ENCODE results near the gene ZFHX3. TPM values are rescaled to one million over a fixed set of nuclear protein-coding genes. Genes with fewer than 3 reads are reported as not detected.

The ZFHX3 gene
- total and polyA plus RNA-seq, 7 experiments from 2014 or later, result 0.09 to 9.8 (median 1.7) TPM

GRCh38 chr16:72961115-72961832 is 86.7 kb downstream of the ZFHX3 start:
- ATAC-seq, result no peak
- Mint-ChIP-seq H3K27me3 (peaks cover 0 to 3% (median 0%) of the 10 kb centered on the region in 5 donors), H3K4me3 (no peak overlapping the region), H3K27ac (peak overlapping the region in 1 of 9 donors; percentile 55), H3K36me3 (no peaks in the 10 kb centered on the region), H3K4me1 (peaks cover 0 to 2% (median 0%) of the 10 kb centered on the region in 7 donors), H3K9me3 (peaks cover 0 to 10% (median 0%) of the 10 kb centered on the region in 11 donors)
- H3K4me1 ChIP-seq (ENCODE audit: control insufficient read depth in 2 of 2, insufficient read depth in 2 of 2, low read length in 2 of 2), result no peaks in the 10 kb centered on the region
- ChIA-PET POLR2A (no interaction called here), CTCF (interaction anchor here (1.1 kb wide), 1 partner anchor 230 kb away, joined by 3 read pairs; no protein-coding TSS in a partner anchor)
- no peaks in the 10 kb centered on the region for H3K9me3 ChIP-seq (ENCODE audit: control insufficient read depth in 2 of 3, low read length in 3 of 3)
- no peaks in the 10 kb centered on the region for H3K36me3 ChIP-seq (ENCODE audit: control insufficient read depth in 2 of 3, insufficient read depth in 3 of 3, low read length in 3 of 3)
- H3K27me3 ChIP-seq (ENCODE audit: control insufficient read depth in 2 of 2, insufficient read depth in 2 of 2, low read length in 2 of 2), result no peaks in the 10 kb centered on the region
- DNase-seq, result no peak
- H3K4me3 ChIP-seq (ENCODE audit: low read length), result no peak overlapping the region
- no peak overlapping the region for H3K27ac ChIP-seq (ENCODE audit: low read depth, low read length)
- intact Hi-C loops (cut with micrococcal nuclease), result loop anchor here in 1 of 2 donors (5.0 kb wide), 1 partner anchor 129 kb away; no protein-coding TSS in a partner anchor

DNA sequence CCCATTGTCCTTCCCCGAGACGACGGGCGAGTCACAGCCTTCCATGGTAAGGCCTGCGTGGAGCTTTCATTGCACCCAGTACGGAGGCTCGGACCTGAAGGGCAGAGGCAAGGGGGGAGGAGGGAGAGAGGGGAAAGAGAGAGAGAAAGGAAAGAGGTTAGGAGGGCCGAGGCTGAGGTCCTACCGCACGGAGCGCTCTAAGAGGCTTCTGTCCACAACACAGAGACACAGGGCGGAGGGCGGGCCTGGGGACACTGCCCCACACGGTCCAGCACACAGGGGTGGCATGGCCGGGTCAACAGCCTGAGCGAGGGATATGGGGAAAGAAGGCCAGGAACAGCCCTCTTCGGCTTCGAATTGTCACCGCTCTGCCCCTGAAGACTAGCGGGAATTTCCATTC is 87.8 kb downstream of the ZFHX3 start:
- POLR2A ChIA-PET, result no interaction called here

GRCh38 chr16:72959301-72959996 is 88.5 kb downstream of the ZFHX3 start:
- Mint-ChIP-seq H3K27me3 (no peaks in the 10 kb centered on the region), H3K4me1 (peaks cover 0 to 2% (median 0%) of the 10 kb centered on the region in 7 donors), H3K27ac (no peak overlapping the region), H3K36me3 (no peaks in the 10 kb centered on the region), H3K4me3 (no peak overlapping the region), H3K9me3 (peaks cover 0 to 10% (median 0%) of the 10 kb centered on the region in 11 donors)
- ATAC-seq, result no peak
- no peaks in the 10 kb centered on the region for H3K36me3 ChIP-seq (ENCODE audit: control insufficient read depth in 2 of 3, insufficient read depth in 3 of 3, low read length in 3 of 3)
- DNase-seq, result no peak
- no peaks in the 10 kb centered on the region for H3K27me3 ChIP-seq (ENCODE audit: control insufficient read depth in 2 of 2, insufficient read depth in 2 of 2, low read length in 2 of 2)
- CTCF ChIA-PET, result interaction anchor here (0.6 kb wide), 1 partner anchor 222 kb away, joined by 3 read pairs; no protein-coding TSS in a partner anchor
- no peak overlapping the region for H3K27ac ChIP-seq (ENCODE audit: low read depth, low read length)
- intact Hi-C loops (cut with micrococcal nuclease), result no loop called here
- no peak overlapping the region for H3K4me3 ChIP-seq (ENCODE audit: low read length)
- POLR2A ChIA-PET, result no interaction called here
- no peaks in the 10 kb centered on the region for H3K9me3 ChIP-seq (ENCODE audit: control insufficient read depth in 2 of 3, low read length in 3 of 3)
- no peaks in the 10 kb centered on the region for H3K4me1 ChIP-seq (ENCODE audit: control insufficient read depth in 2 of 2, insufficient read depth in 2 of 2, low read length in 2 of 2)

More for the DNA sequence above, 87.8 kb downstream of the ZFHX3 start:
- H3K36me3 ChIP-seq (ENCODE audit: control insufficient read depth in 2 of 3, insufficient read depth in 3 of 3, low read length in 3 of 3), result no peaks in the 10 kb centered on the region
- Mint-ChIP-seq H3K4me3 (no peak overlapping the region), H3K27me3 (no peaks in the 10 kb centered on the region), H3K27ac (no peak overlapping the region), H3K4me1 (peaks cover 0 to 2% (median 0%) of the 10 kb centered on the region in 7 donors), H3K36me3 (no peaks in the 10 kb centered on the region), H3K9me3 (peaks cover 0 to 10% (median 0%) of the 10 kb centered on the region in 11 donors)
- ATAC-seq (no peak), DNase-seq (no peak)
- no peaks in the 10 kb centered on the region for H3K4me1 ChIP-seq (ENCODE audit: control insufficient read depth in 2 of 2, insufficient read depth in 2 of 2, low read length in 2 of 2)
- no peak overlapping the region for H3K27ac ChIP-seq (ENCODE audit: low read depth, low read length)
- H3K9me3 ChIP-seq (ENCODE audit: control insufficient read depth in 2 of 3, low read length in 3 of 3), result no peaks in the 10 kb centered on the region
- H3K27me3 ChIP-seq (ENCODE audit: control insufficient read depth in 2 of 2, insufficient read depth in 2 of 2, low read length in 2 of 2), result no peaks in the 10 kb centered on the region
- intact Hi-C loops (cut with micrococcal nuclease), result loop anchor here in 1 of 2 donors (5.0 kb wide), 1 partner anchor 128 kb away; no protein-coding TSS in a partner anchor
- CTCF ChIA-PET, result no interaction called here
- no peak overlapping the region for H3K4me3 ChIP-seq (ENCODE audit: low read length)

DNA sequence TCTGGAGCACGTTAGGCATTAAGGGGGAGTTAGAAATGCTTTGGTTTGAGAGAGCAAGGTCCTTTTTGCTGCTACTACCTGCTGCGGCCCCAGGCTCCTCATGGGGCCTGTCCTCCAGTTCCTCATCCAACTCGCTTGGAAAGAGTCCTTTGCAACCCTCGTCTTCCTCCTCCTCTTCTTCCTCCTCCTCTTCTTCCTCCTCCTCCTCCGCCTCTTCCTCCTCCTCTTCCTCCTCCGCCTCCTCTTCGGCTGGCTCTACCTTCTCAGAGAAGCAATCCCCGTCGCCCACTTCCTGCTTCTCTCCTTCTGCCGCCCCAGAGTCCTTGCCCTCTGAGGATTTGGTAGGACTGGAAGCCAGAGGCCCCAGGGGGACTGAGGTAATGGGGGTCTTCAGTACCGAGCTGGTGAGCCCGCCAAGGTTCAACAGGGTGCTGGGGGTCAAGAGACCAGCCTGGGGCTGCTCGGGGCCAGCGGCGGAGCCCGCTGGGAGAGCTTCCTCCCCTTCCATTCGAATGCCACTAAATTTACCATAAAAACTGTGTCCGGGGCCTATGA is 89.3 kb downstream of the ZFHX3 start:
- ATAC-seq (no peak), DNase-seq (no peak)
- Histone ChIP-seq H3K27me3 (ENCODE audit: control insufficient read depth in 2 of 2, insufficient read depth in 2 of 2, low read length in 2 of 2) (no peaks in the 10 kb centered on the region), H3K4me1 (ENCODE audit: control insufficient read depth in 2 of 2, insufficient read depth in 2 of 2, low read length in 2 of 2) (no peaks in the 10 kb centered on the region), H3K27ac (ENCODE audit: low read depth, low read length) (no peak overlapping the region), H3K9me3 (ENCODE audit: control insufficient read depth in 2 of 3, low read length in 3 of 3) (no peaks in the 10 kb centered on the region), H3K36me3 (ENCODE audit: control insufficient read depth in 2 of 3, insufficient read depth in 3 of 3, low read length in 3 of 3) (no peaks in the 10 kb centered on the region), H3K4me3 (ENCODE audit: low read length) (no peak overlapping the region)
- ChIA-PET POLR2A (no interaction called here), CTCF (no interaction called here)
- Mint-ChIP-seq H3K27me3 (no peaks in the 10 kb centered on the region), H3K4me1 (peaks cover 0 to 2% (median 0%) of the 10 kb centered on the region in 7 donors), H3K36me3 (no peaks in the 10 kb centered on the region), H3K4me3 (no peak overlapping the region), H3K27ac (no peak overlapping the region), H3K9me3 (peaks cover 0 to 10% (median 0%) of the 10 kb centered on the region in 11 donors)
- intact Hi-C loops (cut with micrococcal nuclease), result no loop called here

GRCh38 chr16:72957303-72958277 is 90.3 kb downstream of the ZFHX3 start:
- ATAC-seq, result no peak
- intact Hi-C loops (cut with micrococcal nuclease), result no loop called here
- Histone ChIP-seq H3K4me3 (ENCODE audit: low read length) (no peak overlapping the region), H3K9me3 (ENCODE audit: control insufficient read depth in 2 of 3, low read length in 3 of 3) (no peaks in the 10 kb centered on the region), H3K4me1 (ENCODE audit: control insufficient read depth in 2 of 2, insufficient read depth in 2 of 2, low read length in 2 of 2) (no peaks in the 10 kb centered on the region), H3K27ac (ENCODE audit: low read depth, low read length) (no peak overlapping the region), H3K36me3 (ENCODE audit: control insufficient read depth in 2 of 3, insufficient read depth in 3 of 3, low read length in 3 of 3) (no peaks in the 10 kb centered on the region), H3K27me3 (ENCODE audit: control insufficient read depth in 2 of 2, insufficient read depth in 2 of 2, low read length in 2 of 2) (no peaks in the 10 kb centered on the region)
- ChIA-PET POLR2A (no interaction called here), CTCF (no interaction called here)
- H3K4me1 Mint-ChIP-seq, result peaks cover 0 to 2% (median 0%) of the 10 kb centered on the region in 7 donors
- no peak overlapping the region for H3K4me3 Mint-ChIP-seq
- no peak overlapping the region for H3K27ac Mint-ChIP-seq
- no peak for DNase-seq
- peaks cover 0 to 10% (median 0%) of the 10 kb centered on the region in 11 donors for H3K9me3 Mint-ChIP-seq
- H3K27me3 Mint-ChIP-seq, result no peaks in the 10 kb centered on the region
- H3K36me3 Mint-ChIP-seq, result no peaks in the 10 kb centered on the region

All from naive thymus-derived CD4-positive, alpha-beta T cell (primary cell).